Measurements from ENCODE around the gene KREMEN1. TPM values are rescaled to one million over a fixed set of nuclear protein-coding genes. Genes with fewer than 3 reads are reported as not detected.

Gene KREMEN1
- total RNA-seq, 2 donors from 2014 or later, result 20.2 to 20.7 TPM

- Histone ChIP-seq H3K27me3 (no peaks in the 10 kb centered on the region), H3K9ac (ENCODE audit: low read depth in 2 of 2, low read length in 2 of 2) (no peak overlapping the region), H3K27ac (peak overlapping the region; percentile 34), H3K9me3 (no peaks in the 10 kb centered on the region), H3K4me1 (no peaks in the 10 kb centered on the region), H3K4me3 (no peak overlapping the region), H3K36me3 (no peaks in the 10 kb centered on the region)
- TF ChIP-seq, protein P1, sequence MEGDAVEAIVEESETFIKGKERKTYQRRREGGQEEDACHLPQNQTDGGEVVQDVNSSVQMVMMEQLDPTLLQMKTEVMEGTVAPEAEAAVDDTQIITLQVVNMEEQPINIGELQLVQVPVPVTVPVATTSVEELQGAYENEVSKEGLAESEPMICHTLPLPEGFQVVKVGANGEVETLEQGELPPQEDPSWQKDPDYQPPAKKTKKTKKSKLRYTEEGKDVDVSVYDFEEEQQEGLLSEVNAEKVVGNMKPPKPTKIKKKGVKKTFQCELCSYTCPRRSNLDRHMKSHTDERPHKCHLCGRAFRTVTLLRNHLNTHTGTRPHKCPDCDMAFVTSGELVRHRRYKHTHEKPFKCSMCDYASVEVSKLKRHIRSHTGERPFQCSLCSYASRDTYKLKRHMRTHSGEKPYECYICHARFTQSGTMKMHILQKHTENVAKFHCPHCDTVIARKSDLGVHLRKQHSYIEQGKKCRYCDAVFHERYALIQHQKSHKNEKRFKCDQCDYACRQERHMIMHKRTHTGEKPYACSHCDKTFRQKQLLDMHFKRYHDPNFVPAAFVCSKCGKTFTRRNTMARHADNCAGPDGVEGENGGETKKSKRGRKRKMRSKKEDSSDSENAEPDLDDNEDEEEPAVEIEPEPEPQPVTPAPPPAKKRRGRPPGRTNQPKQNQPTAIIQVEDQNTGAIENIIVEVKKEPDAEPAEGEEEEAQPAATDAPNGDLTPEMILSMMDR (IDR thresholded peaks at IDR 0.05), result no peak
- intact Hi-C loops (cut with DNase I), result loop anchor here (10.0 kb wide), 2 partner anchors 111 to 201 kb away; no protein-coding TSS in a partner anchor
- DNase-seq, result no peak
Observed at GRCh38 chr22:29043906-29044575, 28.8 kb upstream of the KREMEN1 start.

DNA sequence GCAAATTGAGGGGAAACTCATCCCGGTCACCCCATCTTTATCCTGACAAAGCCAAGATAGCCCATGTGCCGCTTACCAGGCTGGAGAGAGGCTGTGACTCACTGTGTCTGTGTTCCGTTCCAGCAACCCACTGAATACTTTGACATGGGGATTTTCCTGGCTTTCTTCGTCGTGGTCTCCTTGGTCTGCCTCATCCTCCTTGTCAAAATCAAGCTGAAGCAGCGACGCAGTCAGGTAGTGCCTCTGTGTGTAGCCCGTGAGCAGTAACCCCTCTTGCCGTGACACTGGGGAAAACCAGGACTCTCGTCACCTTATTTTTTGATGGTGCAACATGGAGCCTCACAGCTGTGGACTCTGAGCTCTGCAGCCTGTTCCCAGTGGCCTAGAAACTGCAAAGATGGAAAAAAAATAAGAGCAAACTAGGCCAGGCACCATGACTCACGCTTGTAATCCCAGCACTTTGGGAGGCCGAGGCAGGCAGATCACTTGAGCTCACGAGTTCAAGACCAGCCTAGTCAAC, 28.1 kb upstream of the KREMEN1 start:
- intact Hi-C loops (cut with DNase I), result loop anchor here (10.0 kb wide), 2 partner anchors 110 to 200 kb away; no protein-coding TSS in a partner anchor
- H3K36me3 ChIP-seq, result no peaks in the 10 kb centered on the region
- H3K4me3 ChIP-seq, result no peak overlapping the region
- H3K9ac ChIP-seq (ENCODE audit: low read depth in 2 of 2, low read length in 2 of 2), result no peak overlapping the region
- no peaks in the 10 kb centered on the region for H3K9me3 ChIP-seq
- H3K27ac ChIP-seq, result peak overlapping the region; percentile 34
- H3K27me3 ChIP-seq, result no peaks in the 10 kb centered on the region
- H3K4me1 ChIP-seq, result no peaks in the 10 kb centered on the region
- TF ChIP-seq, protein P1 (IDR thresholded peaks at IDR 0.05), result no peak
- DNase-seq, result no peak

DNA sequence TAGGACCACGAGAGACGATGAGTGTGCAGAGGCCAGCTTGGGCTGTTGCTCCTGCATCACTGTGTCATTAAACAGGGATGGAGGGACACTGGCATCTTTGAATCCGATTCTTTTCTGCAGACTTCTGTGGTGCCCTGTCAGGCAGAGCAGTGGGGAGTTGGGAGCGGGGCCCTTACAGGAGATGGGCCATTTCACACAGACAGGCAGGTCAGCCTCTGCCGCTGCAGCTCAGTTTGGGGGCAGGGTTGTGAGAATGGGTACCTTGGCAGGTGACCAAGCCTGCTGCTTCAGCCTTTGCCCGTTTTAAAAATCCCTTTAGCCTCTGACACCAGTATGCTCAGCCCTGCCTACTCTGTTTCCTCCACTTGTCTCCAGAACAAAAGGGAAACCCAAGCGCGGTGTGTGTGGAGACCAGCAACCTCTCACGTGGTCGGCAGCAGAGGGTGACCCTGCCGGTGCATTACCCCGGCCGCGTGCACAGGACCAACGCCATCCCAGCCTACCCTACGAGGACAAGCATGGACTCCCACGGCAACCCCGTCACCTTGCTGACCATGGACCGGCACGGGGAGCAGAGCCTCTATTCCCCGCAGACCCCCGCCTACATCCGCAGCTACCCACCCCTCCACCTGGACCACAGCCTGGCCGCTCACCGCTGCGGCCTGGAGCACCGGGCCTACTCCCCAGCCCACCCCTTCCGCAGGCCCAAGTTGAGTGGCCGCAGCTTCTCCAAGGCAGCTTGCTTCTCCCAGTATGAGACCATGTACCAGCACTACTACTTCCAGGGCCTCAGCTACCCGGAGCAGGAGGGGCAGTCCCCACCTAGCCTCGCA, 23.8 kb upstream of the KREMEN1 start:
- H3K4me1 ChIP-seq, result no peaks in the 10 kb centered on the region
- H3K9ac ChIP-seq (ENCODE audit: low read depth in 2 of 2, low read length in 2 of 2), result no peak overlapping the region
- TF ChIP-seq, protein P1 (IDR thresholded peaks at IDR 0.05), result no peak
- no peaks in the 10 kb centered on the region for H3K9me3 ChIP-seq
- no peak for DNase-seq
- no peaks in the 10 kb centered on the region for H3K27me3 ChIP-seq
- no peaks in the 10 kb centered on the region for H3K36me3 ChIP-seq
- no peak overlapping the region for H3K27ac ChIP-seq
- intact Hi-C loops (cut with DNase I), result loop anchor here (10.0 kb wide), 2 partner anchors 106 to 196 kb away; no protein-coding TSS in a partner anchor
- H3K4me3 ChIP-seq, result no peak overlapping the region

GRCh38 chr22:29049655-29050263, 23.1 kb upstream of the KREMEN1 start:
- no peak overlapping the region for H3K27ac ChIP-seq
- no peaks in the 10 kb centered on the region for H3K27me3 ChIP-seq
- no peaks in the 10 kb centered on the region for H3K9me3 ChIP-seq
- no peak overlapping the region for H3K4me3 ChIP-seq
- H3K36me3 ChIP-seq, result no peaks in the 10 kb centered on the region
- TF ChIP-seq, protein P1 (IDR thresholded peaks at IDR 0.05), result no peak
- intact Hi-C loops (cut with DNase I), result loop anchor here (10.0 kb wide), 2 partner anchors 105 to 195 kb away; no protein-coding TSS in a partner anchor
- no peaks in the 10 kb centered on the region for H3K4me1 ChIP-seq
- no peak overlapping the region for H3K9ac ChIP-seq (ENCODE audit: low read depth in 2 of 2, low read length in 2 of 2)
- no peak for DNase-seq

DNA sequence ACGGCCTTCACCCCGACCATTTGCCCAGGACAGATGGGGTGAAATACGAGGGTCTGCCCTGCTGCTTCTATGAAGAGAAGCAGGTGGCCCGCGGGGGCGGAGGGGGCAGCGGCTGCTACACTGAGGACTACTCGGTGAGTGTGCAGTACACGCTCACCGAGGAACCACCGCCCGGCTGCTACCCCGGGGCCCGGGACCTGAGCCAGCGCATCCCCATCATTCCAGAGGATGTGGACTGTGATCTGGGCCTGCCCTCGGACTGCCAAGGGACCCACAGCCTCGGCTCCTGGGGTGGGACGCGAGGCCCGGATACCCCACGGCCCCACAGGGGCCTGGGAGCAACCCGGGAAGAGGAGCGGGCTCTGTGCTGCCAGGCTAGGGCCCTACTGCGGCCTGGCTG, 22.4 kb upstream of the KREMEN1 start:
- H3K4me3 ChIP-seq, result no peak overlapping the region
- H3K36me3 ChIP-seq, result no peaks in the 10 kb centered on the region
- no peaks in the 10 kb centered on the region for H3K4me1 ChIP-seq
- TF ChIP-seq, protein P1 (IDR thresholded peaks at IDR 0.05), result no peak
- H3K9me3 ChIP-seq, result no peaks in the 10 kb centered on the region
- H3K27ac ChIP-seq, result no peak overlapping the region
- no peak for DNase-seq
- no peak overlapping the region for H3K9ac ChIP-seq (ENCODE audit: low read depth in 2 of 2, low read length in 2 of 2)
- intact Hi-C loops (cut with DNase I), result no loop called here
- no peaks in the 10 kb centered on the region for H3K27me3 ChIP-seq
